Liver (tissue), 3 donors: Measurements from ENCODE around the gene C2CD5.

ENCODE experiments used
- EGR1 ChIP-seq, 2 donors: IDR thresholded peaks; 2 replicates each; pipeline ENCODE4 v1.6.1; 2016 to 2018; ENCODE audit warnings: antibody characterized with exemption in 2 of 2, low read depth in 2 of 2
- FOXA1 ChIP-seq: IDR thresholded peaks from 2 replicates; pipeline ENCODE4 v1.6.1; 2016; ENCODE audit warnings: antibody characterized with exemption
- GABPA ChIP-seq, 2 donors: IDR thresholded peaks in 1 of 2; conservative IDR thresholded peaks in 1 of 2; 2 replicates each; pipeline ENCODE4 v1.6.1; 2016; ENCODE audit warnings: antibody characterized with exemption in 2 of 2, mild to moderate bottlenecking in 1 of 2, moderate library complexity in 1 of 2
- JUND ChIP-seq, 2 donors: IDR thresholded peaks; 2 replicates each; pipeline ENCODE4 v1.6.1; 2016; ENCODE audit warnings: antibody characterized with exemption in 2 of 2
- NR2F2 ChIP-seq: IDR thresholded peaks from 2 replicates; pipeline ENCODE4 v1.6.1; 2016; ENCODE audit warnings: antibody characterized with exemption
- REST ChIP-seq: IDR thresholded peaks from 2 replicates; pipeline ENCODE4 v1.6.1; 2016; ENCODE audit warnings: antibody characterized with exemption, mild to moderate bottlenecking
- RXRA ChIP-seq, 2 donors: IDR thresholded peaks; 2 replicates each; pipeline ENCODE4 v1.6.1; 2017 to 2018; ENCODE audit warnings: antibody characterized with exemption in 2 of 2, mild to moderate bottlenecking in 1 of 2
- SP1 ChIP-seq: IDR thresholded peaks from 2 replicates; pipeline ENCODE4 v1.6.1; 2018; ENCODE audit warnings: antibody characterized with exemption, mild to moderate bottlenecking
- TAF1 ChIP-seq: conservative IDR thresholded peaks from 2 replicates; pipeline ENCODE4 v1.6.1; 2016; ENCODE audit warnings: antibody characterized with exemption, mild to moderate bottlenecking
- YY1 ChIP-seq: IDR thresholded peaks from 2 replicates; pipeline ENCODE4 v1.6.1; 2016; ENCODE audit warnings: antibody characterized with exemption, mild to moderate bottlenecking
- TF ChIP-seq, protein P1 (sequence below): fragments of 150-350 bp; IDR thresholded peaks from 2 replicates; pipeline ENCODE4 v1.5.1; 2017; ENCODE audit warnings: improper control_type of control experiment, low read depth, low read length; ENCODE audit not compliant: missing input control
- TF ChIP-seq, protein P2 (sequence below): IDR thresholded peaks from 2 replicates; pipeline ENCODE4 v1.6.1; 2016; ENCODE audit warnings: antibody characterized with exemption
- TF ChIP-seq, protein P3 (sequence below): IDR thresholded peaks from 2 replicates; pipeline ENCODE4 v1.6.1; 2016; ENCODE audit warnings: antibody characterized with exemption
- donor health status: healthy.
- donor health status: healthy.

- TF ChIP-seq, protein P1, sequence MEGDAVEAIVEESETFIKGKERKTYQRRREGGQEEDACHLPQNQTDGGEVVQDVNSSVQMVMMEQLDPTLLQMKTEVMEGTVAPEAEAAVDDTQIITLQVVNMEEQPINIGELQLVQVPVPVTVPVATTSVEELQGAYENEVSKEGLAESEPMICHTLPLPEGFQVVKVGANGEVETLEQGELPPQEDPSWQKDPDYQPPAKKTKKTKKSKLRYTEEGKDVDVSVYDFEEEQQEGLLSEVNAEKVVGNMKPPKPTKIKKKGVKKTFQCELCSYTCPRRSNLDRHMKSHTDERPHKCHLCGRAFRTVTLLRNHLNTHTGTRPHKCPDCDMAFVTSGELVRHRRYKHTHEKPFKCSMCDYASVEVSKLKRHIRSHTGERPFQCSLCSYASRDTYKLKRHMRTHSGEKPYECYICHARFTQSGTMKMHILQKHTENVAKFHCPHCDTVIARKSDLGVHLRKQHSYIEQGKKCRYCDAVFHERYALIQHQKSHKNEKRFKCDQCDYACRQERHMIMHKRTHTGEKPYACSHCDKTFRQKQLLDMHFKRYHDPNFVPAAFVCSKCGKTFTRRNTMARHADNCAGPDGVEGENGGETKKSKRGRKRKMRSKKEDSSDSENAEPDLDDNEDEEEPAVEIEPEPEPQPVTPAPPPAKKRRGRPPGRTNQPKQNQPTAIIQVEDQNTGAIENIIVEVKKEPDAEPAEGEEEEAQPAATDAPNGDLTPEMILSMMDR = no peak
- TF ChIP-seq, protein P2, sequence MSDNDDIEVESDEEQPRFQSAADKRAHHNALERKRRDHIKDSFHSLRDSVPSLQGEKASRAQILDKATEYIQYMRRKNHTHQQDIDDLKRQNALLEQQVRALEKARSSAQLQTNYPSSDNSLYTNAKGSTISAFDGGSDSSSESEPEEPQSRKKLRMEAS = no peak
- no peak for TF ChIP-seq SP1
- TF ChIP-seq EGR1 (IDR thresholded peaks at IDR 0.05; ENCODE audit: low read depth in 2 of 2) = no peak
- no peak for TF ChIP-seq YY1
- no peak for TF ChIP-seq TAF1
- no peak for TF ChIP-seq REST
- no peak for TF ChIP-seq FOXA1
- TF ChIP-seq RXRA (IDR thresholded peaks at IDR 0.05) = no peak
- TF ChIP-seq JUND (IDR thresholded peaks at IDR 0.05) = no peak
- no peak for TF ChIP-seq NR2F2
- no peak for TF ChIP-seq GABPA (IDR thresholded peaks at IDR 0.05 in 1 of 2, conservative IDR thresholded peaks at IDR 0.05 in 1 of 2)
- TF ChIP-seq, protein P3, sequence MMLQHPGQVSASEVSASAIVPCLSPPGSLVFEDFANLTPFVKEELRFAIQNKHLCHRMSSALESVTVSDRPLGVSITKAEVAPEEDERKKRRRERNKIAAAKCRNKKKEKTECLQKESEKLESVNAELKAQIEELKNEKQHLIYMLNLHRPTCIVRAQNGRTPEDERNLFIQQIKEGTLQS = no peak
Observed at GRCh38 chr12:22536971-22537544, 7.3 kb downstream of the C2CD5 start.
